Tibial artery (tissue), 4 donors: Measurements from ENCODE around the gene TTC28.

Experiments
- DNase-seq, 2 donors: peaks; one replicate each; pipeline ENCODE4 v3.0.0-alpha.2; 2019
- H3K27ac ChIP-seq, 2 donors: fragments of 200-600 bp; sonication (generic) in 1 of 2; 1 replicate in 1 of 2; 2 replicates in 1 of 2; pipeline ENCODE4 v1.5.1; 2018 to 2019; ENCODE audit warnings: mild to moderate bottlenecking in 1 of 2
- H3K27me3 ChIP-seq, 2 donors: fragments of 200-600 bp; sonication (generic) in 1 of 2; one replicate each; pipeline versions ENCODE4 v1.5.1 to v1.6.0; 2016 to 2019
- H3K36me3 ChIP-seq, 3 donors: fragments of 200-600 bp; sonication (generic) in 2 of 3; one replicate each; pipeline ENCODE4 v1.5.1; 2016 to 2019; ENCODE audit warnings: mild to moderate bottlenecking in 2 of 3
- H3K4me1 ChIP-seq, 4 donors: fragments of 200-600 bp; sonication (generic) in 2 of 4; 1 replicate in 3 of 4; 2 replicates in 1 of 4; pipeline ENCODE4 v1.5.1; 2016 to 2019
- H3K4me3 ChIP-seq, 2 donors: fragments of 200-600 bp; sonication (generic) in 1 of 2; 1 replicate in 1 of 2; 2 replicates in 1 of 2; pipeline ENCODE4 v1.5.1; 2018 to 2019; ENCODE audit warnings: mild to moderate bottlenecking in 2 of 2
- H3K9me3 ChIP-seq, 3 donors: fragments of 200-600 bp; sonication (generic) in 1 of 3; one replicate each; pipeline ENCODE4 v1.5.1; 2016 to 2019
- intact Hi-C: fragments of 100-400 bp; cut with DNase I; formaldehyde crosslinking; loops from one replicate; pipeline ENCODE4 v1.15.0; 2023; ENCODE audit warnings: low total_unique reads
- TF ChIP-seq, protein P1 (sequence below), 2 experiments: fragments of 200-600 bp in 1 of 2; fragments of 450-650 bp in 1 of 2; IDR thresholded peaks; one replicate each; pipeline ENCODE4 v1.5.1; 2017 to 2019; ENCODE audit warnings: antibody characterized with exemption in 2 of 2, mild to moderate bottlenecking in 1 of 2, moderate library complexity in 1 of 2

The TTC28 gene

GRCh38 chr22:28052825-28053269 lies 626.8 kb downstream of the TTC28 start:
- peaks cover 0 to 8% (median 0%) of the 10 kb centered on the region in 4 donors for H3K4me1 ChIP-seq
- TF ChIP-seq, protein P1, sequence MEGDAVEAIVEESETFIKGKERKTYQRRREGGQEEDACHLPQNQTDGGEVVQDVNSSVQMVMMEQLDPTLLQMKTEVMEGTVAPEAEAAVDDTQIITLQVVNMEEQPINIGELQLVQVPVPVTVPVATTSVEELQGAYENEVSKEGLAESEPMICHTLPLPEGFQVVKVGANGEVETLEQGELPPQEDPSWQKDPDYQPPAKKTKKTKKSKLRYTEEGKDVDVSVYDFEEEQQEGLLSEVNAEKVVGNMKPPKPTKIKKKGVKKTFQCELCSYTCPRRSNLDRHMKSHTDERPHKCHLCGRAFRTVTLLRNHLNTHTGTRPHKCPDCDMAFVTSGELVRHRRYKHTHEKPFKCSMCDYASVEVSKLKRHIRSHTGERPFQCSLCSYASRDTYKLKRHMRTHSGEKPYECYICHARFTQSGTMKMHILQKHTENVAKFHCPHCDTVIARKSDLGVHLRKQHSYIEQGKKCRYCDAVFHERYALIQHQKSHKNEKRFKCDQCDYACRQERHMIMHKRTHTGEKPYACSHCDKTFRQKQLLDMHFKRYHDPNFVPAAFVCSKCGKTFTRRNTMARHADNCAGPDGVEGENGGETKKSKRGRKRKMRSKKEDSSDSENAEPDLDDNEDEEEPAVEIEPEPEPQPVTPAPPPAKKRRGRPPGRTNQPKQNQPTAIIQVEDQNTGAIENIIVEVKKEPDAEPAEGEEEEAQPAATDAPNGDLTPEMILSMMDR (IDR thresholded peaks at IDR 0.05), result no peak
- no peaks in the 10 kb centered on the region for H3K27me3 ChIP-seq
- intact Hi-C loops, result loop anchor here (10.0 kb wide), 2 partner anchors 392 to 782 kb away; no protein-coding TSS in a partner anchor
- no peak overlapping the region for H3K4me3 ChIP-seq
- no peak for DNase-seq
- no peak overlapping the region for H3K27ac ChIP-seq
- H3K36me3 ChIP-seq, result no peaks in the 10 kb centered on the region
- H3K9me3 ChIP-seq, result no peaks in the 10 kb centered on the region

DNA sequence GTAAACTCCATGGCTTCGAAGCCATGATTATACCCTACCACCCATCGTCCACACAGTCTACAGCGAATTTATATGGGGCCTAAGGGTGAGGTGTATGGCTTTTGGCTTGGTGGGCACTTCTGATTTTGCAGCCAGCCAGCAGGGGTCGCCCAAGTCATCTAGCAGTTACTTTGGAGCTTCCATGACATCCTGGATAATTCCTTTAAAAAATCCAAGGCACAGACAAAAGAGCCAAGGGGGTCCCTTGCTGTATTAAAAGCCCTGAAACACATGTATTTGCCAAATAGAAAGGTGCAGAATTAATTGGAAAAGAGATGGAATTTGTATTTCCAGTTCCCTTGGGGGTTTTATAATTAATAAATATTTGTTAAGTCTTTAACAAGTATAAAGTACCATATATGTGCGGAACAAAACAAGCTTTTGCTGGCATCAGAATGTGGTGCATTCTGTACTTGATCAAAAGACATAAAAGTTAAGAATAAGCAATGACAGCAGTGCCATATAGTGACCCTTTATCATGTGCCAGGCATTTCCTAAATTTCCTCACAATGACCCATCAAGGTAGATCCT lies 627.8 kb downstream of the TTC28 start:
- H3K27me3 ChIP-seq, result no peaks in the 10 kb centered on the region
- intact Hi-C loops, result loop anchor here (2.0 to 10.0 kb wide), 3 partner anchors 393 to 783 kb away; no protein-coding TSS in a partner anchor
- H3K27ac ChIP-seq, result no peak overlapping the region
- no peaks in the 10 kb centered on the region for H3K36me3 ChIP-seq
- TF ChIP-seq, protein P1 (IDR thresholded peaks at IDR 0.05), result peak; percentile 84 to 88
- H3K4me1 ChIP-seq, result peaks cover 0 to 8% (median 0%) of the 10 kb centered on the region in 4 donors
- no peak overlapping the region for H3K4me3 ChIP-seq
- DNase-seq, result peak; percentile 64 to 82
- H3K9me3 ChIP-seq, result no peaks in the 10 kb centered on the region

DNA sequence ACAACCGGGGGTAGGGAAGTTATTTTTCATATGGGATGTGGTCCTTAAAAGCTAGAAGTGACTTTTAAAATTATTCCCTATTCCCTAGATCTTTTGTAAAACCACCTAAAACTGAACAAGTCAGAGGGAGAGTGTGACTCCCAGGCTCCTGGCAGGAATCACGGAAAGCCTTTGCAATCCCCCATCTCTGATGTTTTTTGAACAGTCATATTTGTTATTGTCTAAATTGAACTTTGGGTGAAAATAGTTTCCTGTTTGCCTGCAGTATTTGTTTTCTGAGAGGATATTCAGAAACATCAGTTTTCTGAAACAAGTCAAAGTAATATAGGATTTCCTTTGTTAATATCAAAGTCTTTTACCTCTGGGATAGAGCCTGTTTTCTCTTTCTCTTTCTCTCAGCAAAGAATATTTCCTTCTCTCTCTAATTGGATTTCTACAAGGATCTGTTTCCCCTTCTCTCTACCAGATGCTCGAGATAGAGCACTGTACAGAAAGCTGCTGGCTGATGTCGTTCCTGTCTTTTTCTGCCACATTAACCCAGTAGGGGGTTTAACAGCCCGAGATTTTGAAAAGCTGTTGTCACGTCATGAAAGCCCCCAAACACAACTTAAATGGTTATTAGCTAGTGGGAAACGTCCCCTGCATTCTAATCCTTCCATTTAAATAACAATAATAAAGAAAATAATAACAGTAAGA lies 628.4 kb downstream of the TTC28 start:
- peaks cover 0 to 8% (median 0%) of the 10 kb centered on the region in 4 donors for H3K4me1 ChIP-seq
- DNase-seq, result no peak

DNA sequence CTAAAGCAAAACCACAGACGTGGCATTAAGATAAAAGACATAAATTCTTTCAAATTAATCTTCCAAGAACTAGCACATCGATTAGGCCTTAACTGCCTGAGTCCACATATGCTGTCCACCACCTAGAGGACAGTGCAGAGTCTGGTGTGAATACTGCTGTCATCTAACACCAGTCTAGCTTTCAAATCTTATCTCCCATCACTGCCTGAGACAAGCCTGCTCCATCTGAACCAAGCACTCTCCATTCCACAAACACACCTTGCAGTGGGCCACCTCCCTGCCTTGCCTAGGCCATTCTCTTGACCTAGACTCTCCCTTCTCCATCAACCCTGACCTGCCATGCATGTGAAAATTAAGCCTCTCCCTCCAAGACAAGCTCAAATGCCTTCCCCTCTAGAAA lies 631.1 kb downstream of the TTC28 start:
- intact Hi-C loops, result no loop called here
- H3K27me3 ChIP-seq, result no peaks in the 10 kb centered on the region
- TF ChIP-seq, protein P1 (IDR thresholded peaks at IDR 0.05), result no peak
- DNase-seq, result no peak
- H3K9me3 ChIP-seq, result no peaks in the 10 kb centered on the region
- H3K36me3 ChIP-seq, result no peaks in the 10 kb centered on the region
- H3K4me1 ChIP-seq, result peaks cover 0 to 2% (median 0%) of the 10 kb centered on the region in 4 donors
- H3K27ac ChIP-seq, result no peak overlapping the region
- H3K4me3 ChIP-seq, result no peak overlapping the region

More for the DNA sequence above, 628.4 kb downstream of the TTC28 start:
- no peak overlapping the region for H3K4me3 ChIP-seq
- TF ChIP-seq, protein P1 (IDR thresholded peaks at IDR 0.05), result no peak
- intact Hi-C loops, result loop anchor here (2.0 to 10.0 kb wide), 3 partner anchors 394 to 784 kb away; no protein-coding TSS in a partner anchor
- no peak overlapping the region for H3K27ac ChIP-seq
- no peaks in the 10 kb centered on the region for H3K9me3 ChIP-seq
- no peaks in the 10 kb centered on the region for H3K36me3 ChIP-seq
- H3K27me3 ChIP-seq, result no peaks in the 10 kb centered on the region

GRCh38 chr22:28047740-28048139 lies 631.9 kb downstream of the TTC28 start:
- Histone ChIP-seq H3K9me3 (no peaks in the 10 kb centered on the region), H3K4me1 (no peaks in the 10 kb centered on the region), H3K27me3 (no peaks in the 10 kb centered on the region), H3K36me3 (no peaks in the 10 kb centered on the region), H3K27ac (no peak overlapping the region), H3K4me3 (no peak overlapping the region)
- intact Hi-C loops, result no loop called here
- no peak for DNase-seq
- TF ChIP-seq, protein P1 (IDR thresholded peaks at IDR 0.05), result no peak
